HCT116 (cell line): ENCODE results near the gene SLC13A4. TPM values are rescaled to one million over a fixed set of nuclear protein-coding genes. Genes with fewer than 3 reads are reported as not detected.

Source experiments
- ATAC-seq: fragments of 200-7000 bp; cut with Tn5 transposase; 2 replicates; pipeline ENCODE4 v1.9.1; 2020; ENCODE audit warnings: mild to moderate bottlenecking, moderate library complexity
- BruUV-seq: library from RNA; stranded (reverse); fragments of 400-500 nt; replicated peaks from 2 replicates; lab custom pipeline; 2021; lab: Mats Ljungman, UMichigan
- CTCF ChIA-PET: fragments of 300-600 bp; sonication (Branson Sonifier 250); formaldehyde crosslinking; loops from one replicate; lab custom pipeline; 2021; ENCODE audit warnings: antibody characterized with exemption; lab: Charles Lee
- POLR2A ChIA-PET: fragments of 300-600, 350-600 bp; sonication (Branson Sonifier 250); formaldehyde crosslinking; loops from one replicate; lab custom pipeline; 2021; ENCODE audit warnings: antibody characterized with exemption; lab: Charles Lee
- RAD21 ChIA-PET, 2 experiments: fragments of 300-600 bp; sonication (Branson Sonifier 250); formaldehyde crosslinking; loops; one replicate each; lab custom pipeline; 2023; ENCODE audit warnings: low total read pairs in 2 of 2; ENCODE audit not compliant: uncharacterized antibody in 2 of 2, unreplicated experiment in 2 of 2, low non-redundant PET in 1 of 2; lab: Charles Lee
- DNase-seq: peaks from one replicate; pipeline ENCODE4 v3.0.0-alpha.2; 2010; ENCODE audit warnings: low read depth, low spot score
- H2AFZ ChIP-seq: fragments of 200-600 bp; shearing (Covaris generic), sonication (generic); 2 replicates; pipeline ENCODE4 v1.6.1; 2017; ENCODE audit warnings: low read depth, mixed run types, mixed read lengths, antibody characterized with exemption, low read length; ENCODE audit not compliant: poor library complexity, severe bottlenecking
- H3K27ac ChIP-seq: 2 replicates; pipeline ENCODE4 v1.5.1; 2012; ENCODE audit warnings: low read depth, low read length
- H3K27me3 ChIP-seq: fragments of 200-600 bp; sonication (generic); 2 replicates; pipeline ENCODE4 v1.6.1; 2016; ENCODE audit warnings: mixed run types, low read length, mixed read lengths; ENCODE audit not compliant: insufficient read depth
- H3K36me3 ChIP-seq, 2 experiments: fragments of 200-500 bp in 1 of 2; fragments of 200-600 bp in 1 of 2; sonication (Bioruptor generic) in 1 of 2; sonication (generic) in 1 of 2; 2 replicates each; pipeline versions ENCODE4 v1.5.1 to v1.6.1; 2014 to 2016; ENCODE audit warnings: low read length in 2 of 2, inconsistent platforms in 1 of 2, mixed read lengths in 1 of 2, mixed run types in 1 of 2; ENCODE audit not compliant: insufficient read depth in 2 of 2, control insufficient read depth in 1 of 2
- H3K4me1 ChIP-seq, 2 experiments: fragments of 200-600 bp in 1 of 2; sonication (generic) in 1 of 2; 2 replicates each; pipeline versions ENCODE4 v1.5.1 to v1.6.1; 2012 to 2017; ENCODE audit warnings: low read length in 2 of 2, inconsistent platforms in 1 of 2, mild to moderate bottlenecking in 1 of 2, mixed read lengths in 1 of 2, mixed run types in 1 of 2, moderate library complexity in 1 of 2; ENCODE audit not compliant: insufficient read depth in 2 of 2, control insufficient read depth in 1 of 2
- H3K4me2 ChIP-seq: fragments of 200-600 bp; sonication (generic); 2 replicates; pipeline ENCODE4 v1.6.1; 2017; ENCODE audit warnings: mixed run types, low read length, mixed read lengths
- H3K4me3 ChIP-seq, 2 experiments: fragments of 200-600 bp in 1 of 2; sonication (generic) in 1 of 2; replicated peaks in 1 of 2; 2 replicates each; pipeline ENCODE4 v1.5.1; 2011 to 2016; ENCODE audit warnings: low read length in 2 of 2, control low read depth in 1 of 2, low read depth in 1 of 2, mild to moderate bottlenecking in 1 of 2, mixed read lengths in 1 of 2, mixed run types in 1 of 2
- H3K79me2 ChIP-seq: fragments of 200-600 bp; sonication (generic); 2 replicates; pipeline ENCODE4 v1.6.1; 2017; ENCODE audit warnings: mild to moderate bottlenecking, mixed run types, low read length, moderate library complexity, mixed read lengths; ENCODE audit not compliant: insufficient read depth
- H3K9ac ChIP-seq: fragments of 200-600 bp; sonication (generic); 2 replicates; pipeline ENCODE4 v1.6.1; 2016; ENCODE audit warnings: low read length, mixed read lengths
- H3K9me2 ChIP-seq: fragments of 200-600 bp; sonication (generic), shearing (Covaris generic); 2 replicates; pipeline ENCODE4 v1.6.1; 2017; ENCODE audit warnings: mixed run types, mild to moderate bottlenecking, moderate library complexity; ENCODE audit not compliant: insufficient read depth
- H3K9me3 ChIP-seq, 2 experiments: fragments of 200-500 bp in 1 of 2; fragments of 200-600 bp in 1 of 2; sonication (Bioruptor generic) in 1 of 2; sonication (generic) in 1 of 2; 2 replicates each; pipeline ENCODE4 v1.6.1; 2014 to 2017; ENCODE audit warnings: low read length in 2 of 2, mixed read lengths in 2 of 2, inconsistent platforms in 1 of 2, low read depth in 1 of 2, mild to moderate bottlenecking in 1 of 2, mixed run types in 1 of 2, moderate library complexity in 1 of 2; ENCODE audit not compliant: control insufficient read depth in 1 of 2, insufficient read depth in 1 of 2
- H4K20me1 ChIP-seq: fragments of 200-600 bp; sonication (generic), shearing (Covaris generic); 2 replicates; pipeline ENCODE4 v1.6.1; 2017; ENCODE audit warnings: mixed run types, mild to moderate bottlenecking, moderate library complexity; ENCODE audit not compliant: insufficient read depth
- ATF3 ChIP-seq: IDR thresholded peaks from 2 replicates; pipeline ENCODE4 v1.6.1; 2012
- CBX3 ChIP-seq: IDR thresholded peaks from 2 replicates; pipeline ENCODE4 v1.6.1; 2012; ENCODE audit warnings: low read depth
- CEBPB ChIP-seq: IDR thresholded peaks from 2 replicates; pipeline ENCODE4 v1.6.1; 2012; ENCODE audit warnings: low read depth
- EGR1 ChIP-seq: IDR thresholded peaks from 2 replicates; pipeline ENCODE4 v1.6.1; 2012; ENCODE audit warnings: low read depth
- ELF1 ChIP-seq: IDR thresholded peaks from 2 replicates; pipeline ENCODE4 v1.6.1; 2012; ENCODE audit warnings: low read depth, borderline replicate concordance
- EZH2phosphoT487 ChIP-seq: fragments of 200-600 bp; IDR thresholded peaks from 2 replicates; pipeline ENCODE4 v1.6.1; 2018; ENCODE audit warnings: antibody characterized with exemption, borderline replicate concordance
- FOSL1 ChIP-seq: IDR thresholded peaks from 2 replicates; pipeline ENCODE4 v1.6.1; 2012; ENCODE audit warnings: low read depth
- JUND ChIP-seq: IDR thresholded peaks from 2 replicates; pipeline ENCODE4 v1.6.1; 2012
- POLR2A ChIP-seq: IDR thresholded peaks from 2 replicates; pipeline ENCODE4 v1.7.0; 2011; ENCODE audit warnings: borderline replicate concordance; ENCODE audit not compliant: insufficient read depth, insufficient read length; ENCODE audit errors: extremely low read depth
- POLR2AphosphoS5 ChIP-seq: IDR thresholded peaks from 2 replicates; pipeline ENCODE4 v1.6.1; 2011; ENCODE audit warnings: mild to moderate bottlenecking, low read depth, low read length, moderate library complexity
- RAD21 ChIP-seq: IDR thresholded peaks from 2 replicates; pipeline ENCODE4 v1.6.1; 2012; ENCODE audit warnings: low read depth, mild to moderate bottlenecking
- SP1 ChIP-seq: IDR thresholded peaks from 2 replicates; pipeline ENCODE4 v1.6.1; 2012; ENCODE audit warnings: low read depth
- TCF7L2 ChIP-seq: IDR thresholded peaks from 2 replicates; pipeline ENCODE4 v1.7.0; 2011; ENCODE audit warnings: borderline replicate concordance, inconsistent platforms; ENCODE audit not compliant: insufficient read depth, insufficient read length; ENCODE audit errors: extremely low read depth
- YY1 ChIP-seq: IDR thresholded peaks from 2 replicates; pipeline ENCODE4 v1.6.1; 2011; ENCODE audit warnings: low read length, low read depth, moderate library complexity, mild to moderate bottlenecking; ENCODE audit not compliant: insufficient replicate concordance; ENCODE audit errors: extremely low read depth
- ZFX ChIP-seq: fragments of 450-650 bp; IDR thresholded peaks from 2 replicates; pipeline ENCODE4 v1.6.1; 2017
- intact Hi-C: fragments of 100-400 bp; cut with micrococcal nuclease; formaldehyde crosslinking; loops from 2 replicates; pipeline ENCODE4 v1.10.0; 2022
- total RNA-seq: library from RNA; stranded (reverse); gene quantifications from one replicate; pipeline ENCODE4 v1.2.1, GENCODE V29; 2021; ENCODE audit not compliant: unreplicated experiment
- TF ChIP-seq, protein P1 (sequence below), 3 experiments: fragments of 200-600 bp in 1 of 3; sonication (generic) in 1 of 3; IDR thresholded peaks in 2 of 3; conservative IDR thresholded peaks in 1 of 3; 2 replicates each; pipeline ENCODE4 v1.5.1; 2012 to 2017; ENCODE audit warnings: low read depth in 2 of 3, low read length in 2 of 3, antibody characterized with exemption in 1 of 3, borderline replicate concordance in 1 of 3, control low read depth in 1 of 3, mild to moderate bottlenecking in 1 of 3, mixed read lengths in 1 of 3, mixed run types in 1 of 3, moderate library complexity in 1 of 3; ENCODE audit not compliant: insufficient read depth in 1 of 3
- TF ChIP-seq, protein P2 (sequence below): IDR thresholded peaks from 2 replicates; pipeline ENCODE4 v1.6.1; 2012

SLC13A4 gene
- total RNA-seq, 1 experiment from 2014 or later: 0.30 TPM

- peaks cover 25 to 49% of the 10 kb centered on the region in 2 experiments for H3K4me1 ChIP-seq
- no peaks in the 10 kb centered on the region for H3K36me3 ChIP-seq
- RAD21 ChIA-PET: no interaction called here
- H3K9me2 ChIP-seq: no peaks in the 10 kb centered on the region
- H3K27me3 ChIP-seq: no peaks in the 10 kb centered on the region
- CTCF ChIA-PET: no interaction called here
- no peak overlapping the region for H2AFZ ChIP-seq
- H3K4me3 ChIP-seq: no peak overlapping the region
- ATAC-seq (no peak), DNase-seq (no peak)
- peak overlapping the region; percentile 77; the same call in 1 of the 2 replicates for H3K4me2 ChIP-seq
- H4K20me1 ChIP-seq: no peaks in the 10 kb centered on the region
- POLR2A ChIA-PET: no interaction called here
- no peaks in the 10 kb centered on the region for H3K79me2 ChIP-seq
- BruUV-seq: no TSS peak
- TF ChIP-seq ZFX (no peak), POLR2AphosphoS5 (no peak), EGR1 (no peak), JUND (no peak), CEBPB (no peak), FOSL1 (no peak), ATF3 (no peak), SP1 (no peak), RAD21 (no peak), POLR2A (no peak), EZH2phosphoT487 (no peak), ELF1 (no peak), CBX3 (no peak), YY1 (no peak), TCF7L2 (no peak)
- TF ChIP-seq, protein P1, sequence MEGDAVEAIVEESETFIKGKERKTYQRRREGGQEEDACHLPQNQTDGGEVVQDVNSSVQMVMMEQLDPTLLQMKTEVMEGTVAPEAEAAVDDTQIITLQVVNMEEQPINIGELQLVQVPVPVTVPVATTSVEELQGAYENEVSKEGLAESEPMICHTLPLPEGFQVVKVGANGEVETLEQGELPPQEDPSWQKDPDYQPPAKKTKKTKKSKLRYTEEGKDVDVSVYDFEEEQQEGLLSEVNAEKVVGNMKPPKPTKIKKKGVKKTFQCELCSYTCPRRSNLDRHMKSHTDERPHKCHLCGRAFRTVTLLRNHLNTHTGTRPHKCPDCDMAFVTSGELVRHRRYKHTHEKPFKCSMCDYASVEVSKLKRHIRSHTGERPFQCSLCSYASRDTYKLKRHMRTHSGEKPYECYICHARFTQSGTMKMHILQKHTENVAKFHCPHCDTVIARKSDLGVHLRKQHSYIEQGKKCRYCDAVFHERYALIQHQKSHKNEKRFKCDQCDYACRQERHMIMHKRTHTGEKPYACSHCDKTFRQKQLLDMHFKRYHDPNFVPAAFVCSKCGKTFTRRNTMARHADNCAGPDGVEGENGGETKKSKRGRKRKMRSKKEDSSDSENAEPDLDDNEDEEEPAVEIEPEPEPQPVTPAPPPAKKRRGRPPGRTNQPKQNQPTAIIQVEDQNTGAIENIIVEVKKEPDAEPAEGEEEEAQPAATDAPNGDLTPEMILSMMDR (IDR thresholded peaks at IDR 0.05 in 2 of 3, conservative IDR thresholded peaks at IDR 0.05 in 1 of 3; ENCODE audit: borderline replicate concordance in 1 of 3, insufficient read depth in 1 of 3, low read depth in 2 of 3, low read length in 2 of 3): no peak
- TF ChIP-seq, protein P2, sequence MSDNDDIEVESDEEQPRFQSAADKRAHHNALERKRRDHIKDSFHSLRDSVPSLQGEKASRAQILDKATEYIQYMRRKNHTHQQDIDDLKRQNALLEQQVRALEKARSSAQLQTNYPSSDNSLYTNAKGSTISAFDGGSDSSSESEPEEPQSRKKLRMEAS: no peak
- H3K27ac ChIP-seq: no peak overlapping the region
- H3K9ac ChIP-seq: no peak overlapping the region
- intact Hi-C loops: no loop called here
- no peaks in the 10 kb centered on the region for H3K9me3 ChIP-seq
Measured at GRCh38 chr7:135742371-135742770, 14.4 kb upstream of the SLC13A4 start.
